ENCODE measurements around the gene ACTN4. TPM values are rescaled to one million over a fixed set of nuclear protein-coding genes. Genes with fewer than 3 reads are reported as not detected.

The ACTN4 gene
- total RNA-seq, 1 experiment from 2014 or later = 399 TPM

DNA sequence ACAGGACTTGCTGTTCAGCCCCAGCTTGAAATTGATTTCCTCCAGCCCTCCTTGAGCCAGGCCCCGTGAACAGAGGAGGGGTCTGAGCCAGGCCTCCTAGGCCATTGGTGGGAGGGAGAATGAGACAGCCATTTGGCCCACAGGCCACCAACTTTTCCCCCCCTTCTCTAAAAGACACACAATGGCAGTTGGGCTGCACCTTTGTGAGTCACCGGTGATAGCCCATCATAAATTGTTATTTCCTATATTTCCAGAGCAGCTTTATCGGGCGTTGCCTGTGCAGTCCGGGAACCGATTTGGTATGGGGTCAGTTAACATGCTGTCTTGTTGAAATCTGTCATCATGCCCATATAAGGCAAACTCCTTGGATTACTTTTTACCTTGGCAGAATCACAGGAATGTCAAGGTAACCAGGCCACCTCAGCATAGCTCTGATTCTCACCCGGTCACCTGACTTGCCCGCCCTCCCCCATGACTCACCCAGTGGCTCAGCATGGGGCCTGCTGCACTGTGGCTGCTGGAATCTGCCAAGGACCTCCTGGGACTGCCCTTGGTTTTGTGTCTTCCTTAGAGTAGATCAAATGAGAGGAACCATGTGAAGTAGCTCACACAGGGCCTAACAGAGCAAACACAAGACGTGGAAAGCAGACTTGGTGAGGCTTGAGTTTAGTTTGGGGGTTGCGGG, 36.1 kb downstream of the ACTN4 start:
- H3K9me3 ChIP-seq (replicated peaks) = no peaks in the 10 kb centered on the region
- H3K27me3 ChIP-seq (replicated peaks) = no peaks in the 10 kb centered on the region
- peaks cover 71% of the 10 kb centered on the region for H3K4me1 ChIP-seq (replicated peaks)
- H3K36me3 ChIP-seq = peaks cover 68% of the 10 kb centered on the region
- peak overlapping the region; percentile 96 for H3K27ac ChIP-seq
- H3K4me3 ChIP-seq = no peak overlapping the region
- peak; percentile 94 to 95 for DNase-seq (ENCODE audit: low read depth in 1 of 2, low spot score in 2 of 2)

GRCh38 chr19:38684078-38684861, 36.8 kb downstream of the ACTN4 start:
- Histone ChIP-seq H3K36me3 (peaks cover 64% of the 10 kb centered on the region), H3K9me3 (replicated peaks) (no peaks in the 10 kb centered on the region), H3K27me3 (replicated peaks) (no peaks in the 10 kb centered on the region), H3K4me1 (replicated peaks) (peaks cover 78% of the 10 kb centered on the region), H3K27ac (peak overlapping the region; percentile 96), H3K4me3 (no peak overlapping the region)
- DNase-seq (ENCODE audit: low read depth in 1 of 2, low spot score in 2 of 2) = peak; percentile 88 to 89

DNA sequence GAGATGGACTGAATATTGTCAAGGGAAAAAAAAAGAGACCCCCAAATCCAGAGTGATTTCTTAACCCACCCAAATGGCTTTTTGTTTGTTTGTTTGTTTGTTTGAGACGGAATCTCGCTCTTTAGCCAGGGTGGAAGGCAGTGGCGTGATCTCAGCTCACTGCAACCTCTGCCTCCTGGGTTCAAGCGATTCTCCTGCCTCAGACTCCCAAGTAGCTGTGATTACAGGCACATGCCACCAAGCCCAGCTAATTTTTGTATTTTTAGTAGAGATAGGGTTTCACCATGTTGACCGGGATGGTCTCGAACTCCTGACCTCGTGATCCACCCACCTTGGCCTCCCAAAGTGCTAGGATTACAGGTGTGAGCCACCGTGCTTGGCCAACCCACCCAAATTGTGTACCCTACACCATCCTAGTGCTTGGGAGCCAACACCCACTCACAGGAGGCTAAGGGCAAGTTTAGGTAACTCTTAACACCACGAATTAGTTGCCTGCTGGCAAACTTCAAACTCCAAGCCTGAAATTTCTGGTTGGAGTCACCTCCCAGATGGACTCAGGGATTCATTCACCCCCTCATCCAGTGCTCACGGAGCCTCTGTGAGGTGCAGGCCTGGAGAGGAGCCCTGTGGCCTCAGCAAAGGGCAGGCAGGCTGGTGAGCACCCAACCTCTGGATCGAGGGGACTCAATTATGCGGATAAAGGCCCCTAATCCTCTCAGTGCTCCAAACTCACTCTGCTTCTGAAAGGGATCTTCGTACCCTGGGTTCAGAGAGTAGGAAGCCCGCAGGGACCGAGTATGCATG, 37.6 kb downstream of the ACTN4 start:
- no peaks in the 10 kb centered on the region for H3K27me3 ChIP-seq (replicated peaks)
- H3K27ac ChIP-seq = peak overlapping the region; percentile 96
- no peak overlapping the region for H3K4me3 ChIP-seq
- peaks cover 86% of the 10 kb centered on the region for H3K4me1 ChIP-seq (replicated peaks)
- no peak for DNase-seq (ENCODE audit: low read depth in 1 of 2, low spot score in 2 of 2)
- H3K9me3 ChIP-seq (replicated peaks) = no peaks in the 10 kb centered on the region
- peaks cover 64% of the 10 kb centered on the region for H3K36me3 ChIP-seq

GRCh38 chr19:38685666-38686529, 38.4 kb downstream of the ACTN4 start:
- peaks cover 87% of the 10 kb centered on the region for H3K4me1 ChIP-seq (replicated peaks)

DNA sequence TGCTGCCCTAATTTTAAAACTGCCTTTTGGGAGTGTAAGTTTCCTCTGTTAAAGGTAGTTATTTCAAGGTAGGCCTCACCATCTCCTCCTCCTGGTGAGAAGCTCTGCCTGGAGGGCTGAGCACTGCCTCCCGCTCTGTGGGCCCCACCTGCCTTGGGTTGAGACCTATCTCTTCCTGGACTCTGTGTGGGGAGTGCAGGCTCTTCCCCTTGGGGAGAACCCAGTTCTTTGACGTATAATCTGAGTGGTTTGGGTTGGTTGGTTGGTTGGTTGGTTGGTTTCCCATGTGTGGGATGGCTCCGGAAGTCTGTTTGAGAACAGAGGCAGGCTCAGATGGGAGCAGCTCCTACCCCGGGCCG, 39.1 kb downstream of the ACTN4 start:
- Histone ChIP-seq H3K27ac (no peak overlapping the region; the same call in 1 of the 2 replicates), H3K4me1 (replicated peaks) (peaks cover 88% of the 10 kb centered on the region), H3K36me3 (peaks cover 62% of the 10 kb centered on the region), H3K4me3 (no peak overlapping the region), H3K9me3 (replicated peaks) (no peaks in the 10 kb centered on the region), H3K27me3 (replicated peaks) (no peaks in the 10 kb centered on the region)
- no peak for DNase-seq (ENCODE audit: low read depth in 1 of 2, low spot score in 2 of 2)

More at GRCh38 chr19:38685666-38686529, 38.4 kb downstream of the ACTN4 start:
- DNase-seq (ENCODE audit: low read depth in 1 of 2, low spot score in 2 of 2) = no peak
- peak overlapping the region; percentile 96 for H3K27ac ChIP-seq
- H3K4me3 ChIP-seq = no peak overlapping the region
- no peaks in the 10 kb centered on the region for H3K9me3 ChIP-seq (replicated peaks)
- no peaks in the 10 kb centered on the region for H3K27me3 ChIP-seq (replicated peaks)
- H3K36me3 ChIP-seq = peaks cover 65% of the 10 kb centered on the region

DNA sequence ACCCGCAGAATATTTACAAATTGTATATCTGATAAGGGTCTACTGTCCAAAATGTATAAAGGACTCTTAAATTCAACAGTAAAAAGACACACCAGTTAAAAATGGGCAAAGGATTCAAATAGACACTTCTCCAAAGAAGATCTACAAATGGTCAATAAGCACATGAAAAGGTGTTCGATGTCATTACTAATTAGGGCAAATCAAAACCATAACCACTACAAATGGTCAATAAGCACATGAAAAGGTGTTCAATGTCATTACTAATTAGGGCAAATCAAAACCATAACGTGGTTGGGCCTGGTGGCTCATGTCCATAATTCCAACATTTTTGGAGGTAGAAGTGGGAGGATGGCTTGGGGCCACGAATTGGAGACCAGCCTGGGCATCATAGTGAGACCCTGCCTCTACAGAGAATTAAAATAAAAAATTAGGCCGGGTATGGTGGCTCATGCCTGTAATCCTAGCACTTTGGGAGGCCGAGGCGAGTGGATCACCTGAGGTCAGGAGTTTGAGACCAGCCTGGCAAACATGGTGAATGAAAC, 40.5 kb downstream of the ACTN4 start:
- no peaks in the 10 kb centered on the region for H3K9me3 ChIP-seq (replicated peaks)
- H3K27ac ChIP-seq = no peak overlapping the region
- no peaks in the 10 kb centered on the region for H3K27me3 ChIP-seq (replicated peaks)
- no peak overlapping the region for H3K4me3 ChIP-seq
- no peak for DNase-seq (ENCODE audit: low read depth in 1 of 2, low spot score in 2 of 2)
- H3K36me3 ChIP-seq = peaks cover 56% of the 10 kb centered on the region
- peaks cover 90% of the 10 kb centered on the region for H3K4me1 ChIP-seq (replicated peaks)

DNA sequence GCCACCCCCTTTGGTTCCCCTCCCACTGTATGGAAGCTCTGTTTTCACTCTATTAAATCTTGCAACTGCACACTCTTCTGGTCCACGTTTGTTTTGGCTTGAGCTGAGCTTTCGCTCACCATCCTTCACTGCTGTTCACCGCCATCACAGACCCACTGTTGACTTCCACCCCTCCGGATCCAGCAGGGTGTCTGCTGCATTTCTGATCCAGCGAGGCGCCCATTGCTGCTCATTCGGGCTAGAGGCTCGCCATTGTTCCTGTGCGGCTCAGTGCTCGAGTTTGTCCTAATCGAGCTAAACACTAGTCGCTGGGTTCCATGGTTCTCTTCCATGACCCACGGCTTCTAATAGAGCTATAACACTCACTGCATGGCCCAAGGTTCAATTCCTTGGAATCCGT, 42.7 kb downstream of the ACTN4 start:
- H3K9me3 ChIP-seq (replicated peaks) = no peaks in the 10 kb centered on the region
- peak overlapping the region; percentile 98; the same call in 1 of the 2 replicates for H3K27ac ChIP-seq
- H3K4me3 ChIP-seq = no peak overlapping the region
- H3K36me3 ChIP-seq = peaks cover 70% of the 10 kb centered on the region
- peaks cover 88% of the 10 kb centered on the region for H3K4me1 ChIP-seq (replicated peaks)
- no peaks in the 10 kb centered on the region for H3K27me3 ChIP-seq (replicated peaks)
- no peak for DNase-seq (ENCODE audit: low read depth in 1 of 2, low spot score in 2 of 2)

DNA sequence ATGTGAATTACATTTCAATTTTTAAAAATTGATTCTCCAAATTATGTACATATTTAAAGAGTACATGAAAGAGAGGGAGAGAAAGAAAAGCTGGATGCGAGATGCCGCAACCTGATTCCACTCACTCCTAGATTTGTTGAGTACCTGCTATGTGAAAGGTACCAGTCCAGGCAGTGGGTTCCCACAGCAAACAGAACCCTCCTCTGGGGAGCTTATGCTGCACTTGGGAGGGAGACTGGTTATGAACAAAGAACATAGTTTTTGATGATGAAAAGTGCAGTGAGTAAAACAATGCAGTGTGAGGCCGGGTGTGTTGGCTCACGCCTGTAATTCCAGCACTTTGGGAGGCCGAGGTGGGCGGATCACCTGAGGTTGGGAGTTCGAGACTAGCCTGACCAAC, 43.4 kb downstream of the ACTN4 start:
- Histone ChIP-seq H3K4me1 (replicated peaks) (peaks cover 82% of the 10 kb centered on the region), H3K9me3 (replicated peaks) (no peaks in the 10 kb centered on the region), H3K27ac (peak overlapping the region; percentile 98), H3K4me3 (no peak overlapping the region), H3K36me3 (peaks cover 70% of the 10 kb centered on the region), H3K27me3 (replicated peaks) (no peaks in the 10 kb centered on the region)
- no peak for DNase-seq (ENCODE audit: low read depth in 1 of 2, low spot score in 2 of 2)

DNA sequence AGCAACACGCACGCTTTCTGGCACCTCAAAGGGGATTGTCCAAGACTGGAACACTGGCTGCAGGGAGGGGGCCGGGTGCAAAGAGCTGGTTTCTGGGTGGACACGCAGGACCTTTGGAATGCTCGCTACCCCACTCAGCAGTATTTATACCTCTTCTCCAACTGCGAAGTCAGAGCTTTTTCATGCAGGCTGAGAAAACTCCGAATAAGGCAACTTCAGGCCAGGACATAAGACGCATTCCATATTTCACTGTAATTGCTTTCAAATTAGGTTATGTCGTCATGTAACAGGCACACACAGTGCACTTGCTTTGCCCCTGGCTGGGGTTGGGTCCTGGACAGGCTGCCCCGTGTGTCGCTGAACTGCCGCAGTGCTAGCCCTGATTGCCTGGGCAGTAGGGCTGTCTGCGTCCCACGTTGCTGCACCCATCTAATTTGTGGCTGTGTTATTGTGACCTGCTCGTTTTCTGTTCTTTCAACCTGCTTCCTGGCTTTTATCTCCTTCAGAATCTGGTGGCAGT, 44.5 kb downstream of the ACTN4 start:
- peaks cover 73% of the 10 kb centered on the region for H3K4me1 ChIP-seq (replicated peaks)

GRCh38 chr19:38692458-38693379, 45.3 kb downstream of the ACTN4 start:
- peaks cover 74% of the 10 kb centered on the region for H3K36me3 ChIP-seq
- H3K9me3 ChIP-seq (replicated peaks) = no peaks in the 10 kb centered on the region
- peak overlapping the region; percentile 11 for H3K4me3 ChIP-seq
- H3K4me1 ChIP-seq (replicated peaks) = peaks cover 72% of the 10 kb centered on the region
- H3K27me3 ChIP-seq (replicated peaks) = no peaks in the 10 kb centered on the region
- peak overlapping the region; percentile 98 for H3K27ac ChIP-seq
- DNase-seq (ENCODE audit: low read depth in 1 of 2, low spot score in 2 of 2) = no peak

More for the DNA sequence above, 44.5 kb downstream of the ACTN4 start:
- H3K4me3 ChIP-seq = no peak overlapping the region
- no peaks in the 10 kb centered on the region for H3K27me3 ChIP-seq (replicated peaks)
- peak overlapping the region; percentile 98 for H3K27ac ChIP-seq
- peaks cover 74% of the 10 kb centered on the region for H3K36me3 ChIP-seq
- H3K9me3 ChIP-seq (replicated peaks) = no peaks in the 10 kb centered on the region
- peak; percentile 95 to 98 for DNase-seq (ENCODE audit: low read depth in 1 of 2, low spot score in 2 of 2)

GRCh38 chr19:38693380-38694223, 46.2 kb downstream of the ACTN4 start:
- H3K27ac ChIP-seq = peak overlapping the region; percentile 98
- H3K27me3 ChIP-seq (replicated peaks) = no peaks in the 10 kb centered on the region
- H3K9me3 ChIP-seq (replicated peaks) = no peaks in the 10 kb centered on the region
- H3K4me3 ChIP-seq = peak overlapping the region; percentile 11
- peaks cover 64% of the 10 kb centered on the region for H3K4me1 ChIP-seq (replicated peaks)
- DNase-seq (ENCODE audit: low read depth in 1 of 2, low spot score in 2 of 2) = peak; percentile 95
- H3K36me3 ChIP-seq = peaks cover 80% of the 10 kb centered on the region

Measured in SJSA1 (cell line).